Ovary (tissue), 3 donors: ENCODE results near the gene AGRP.

Source experiments
- EP300 ChIP-seq: sonication (generic); formaldehyde crosslinking; IDR thresholded peaks from one replicate; pipeline ENCODE4 v1.6.1; 2017; ENCODE audit warnings: antibody characterized with exemption
- POLR2A ChIP-seq: fragments of 450-650 bp; IDR thresholded peaks from one replicate; pipeline ENCODE4 v1.6.1; 2017; ENCODE audit warnings: antibody characterized with exemption, mild to moderate bottlenecking, moderate library complexity
- TF ChIP-seq, protein P1 (sequence below), 3 donors: fragments of 450-650 bp in 2 of 3; fragments of 200-600 bp in 1 of 3; IDR thresholded peaks; one replicate each; pipeline versions ENCODE4 v1.5.1 to v1.8.0; 2016 to 2022; ENCODE audit warnings: antibody characterized with exemption in 3 of 3, mild to moderate bottlenecking in 1 of 3
- donor health status: DM: no; HTN: no; CAD: no.

DNA sequence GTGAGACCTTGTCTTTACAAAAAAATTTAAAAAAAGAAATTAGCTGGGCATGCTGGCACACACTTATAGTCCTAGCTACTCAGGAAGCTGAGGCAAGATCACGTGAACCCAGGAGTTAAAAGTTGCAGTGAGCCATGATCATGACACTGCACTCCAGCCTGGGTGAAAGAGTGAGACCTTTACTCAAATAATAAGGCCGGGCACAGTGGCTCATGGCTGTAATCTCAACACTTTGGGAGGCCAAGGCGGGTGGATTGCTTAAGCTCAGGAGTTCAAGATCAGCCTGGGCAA lies 33.8 kb upstream of the AGRP start:
- TF ChIP-seq, protein P1, sequence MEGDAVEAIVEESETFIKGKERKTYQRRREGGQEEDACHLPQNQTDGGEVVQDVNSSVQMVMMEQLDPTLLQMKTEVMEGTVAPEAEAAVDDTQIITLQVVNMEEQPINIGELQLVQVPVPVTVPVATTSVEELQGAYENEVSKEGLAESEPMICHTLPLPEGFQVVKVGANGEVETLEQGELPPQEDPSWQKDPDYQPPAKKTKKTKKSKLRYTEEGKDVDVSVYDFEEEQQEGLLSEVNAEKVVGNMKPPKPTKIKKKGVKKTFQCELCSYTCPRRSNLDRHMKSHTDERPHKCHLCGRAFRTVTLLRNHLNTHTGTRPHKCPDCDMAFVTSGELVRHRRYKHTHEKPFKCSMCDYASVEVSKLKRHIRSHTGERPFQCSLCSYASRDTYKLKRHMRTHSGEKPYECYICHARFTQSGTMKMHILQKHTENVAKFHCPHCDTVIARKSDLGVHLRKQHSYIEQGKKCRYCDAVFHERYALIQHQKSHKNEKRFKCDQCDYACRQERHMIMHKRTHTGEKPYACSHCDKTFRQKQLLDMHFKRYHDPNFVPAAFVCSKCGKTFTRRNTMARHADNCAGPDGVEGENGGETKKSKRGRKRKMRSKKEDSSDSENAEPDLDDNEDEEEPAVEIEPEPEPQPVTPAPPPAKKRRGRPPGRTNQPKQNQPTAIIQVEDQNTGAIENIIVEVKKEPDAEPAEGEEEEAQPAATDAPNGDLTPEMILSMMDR (IDR thresholded peaks at IDR 0.05) = no peak
- no peak for TF ChIP-seq POLR2A
- no peak for TF ChIP-seq EP300
